HG02610 (cell line): ENCODE data around the gene FAM3D.

Experiments used
- ATAC-seq: cut with Tn5 transposase; IDR thresholded peaks from one replicate; pipeline ENCODE4 v1.9.1; 2021; ENCODE audit warnings: mild to moderate bottlenecking, moderate library complexity; ENCODE audit not compliant: unreplicated experiment

FAM3D gene

GRCh38 chr3:58603606-58604005, 63.0 kb downstream of the FAM3D start:
- ATAC-seq = no peak

DNA sequence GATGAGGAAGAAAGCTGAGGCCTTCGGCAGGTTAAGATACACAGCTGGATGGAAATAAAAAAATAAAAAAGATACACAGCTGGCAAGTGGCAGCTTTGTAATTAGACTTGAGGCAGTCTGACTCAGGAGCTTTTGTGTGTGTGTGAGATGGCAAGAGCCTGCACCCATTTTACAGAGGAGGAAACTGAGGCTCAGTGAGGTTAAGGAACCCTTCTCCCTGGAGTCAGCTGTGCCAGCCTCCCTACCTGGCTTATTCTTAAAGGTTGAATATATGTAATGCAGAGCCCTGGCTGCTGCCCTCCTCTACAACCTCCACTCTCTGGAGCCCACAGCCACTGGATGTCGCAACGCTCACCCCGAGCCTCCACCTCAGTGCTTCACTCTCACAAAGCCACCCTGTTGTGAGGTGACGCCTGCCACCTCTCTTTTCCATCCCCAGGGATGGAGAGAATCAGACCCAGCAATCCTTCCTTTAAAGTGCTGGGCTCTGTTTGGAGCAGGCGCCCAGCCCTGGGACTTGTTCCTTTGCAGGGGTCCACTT, 68.7 kb downstream of the FAM3D start:
- no peak for ATAC-seq

DNA sequence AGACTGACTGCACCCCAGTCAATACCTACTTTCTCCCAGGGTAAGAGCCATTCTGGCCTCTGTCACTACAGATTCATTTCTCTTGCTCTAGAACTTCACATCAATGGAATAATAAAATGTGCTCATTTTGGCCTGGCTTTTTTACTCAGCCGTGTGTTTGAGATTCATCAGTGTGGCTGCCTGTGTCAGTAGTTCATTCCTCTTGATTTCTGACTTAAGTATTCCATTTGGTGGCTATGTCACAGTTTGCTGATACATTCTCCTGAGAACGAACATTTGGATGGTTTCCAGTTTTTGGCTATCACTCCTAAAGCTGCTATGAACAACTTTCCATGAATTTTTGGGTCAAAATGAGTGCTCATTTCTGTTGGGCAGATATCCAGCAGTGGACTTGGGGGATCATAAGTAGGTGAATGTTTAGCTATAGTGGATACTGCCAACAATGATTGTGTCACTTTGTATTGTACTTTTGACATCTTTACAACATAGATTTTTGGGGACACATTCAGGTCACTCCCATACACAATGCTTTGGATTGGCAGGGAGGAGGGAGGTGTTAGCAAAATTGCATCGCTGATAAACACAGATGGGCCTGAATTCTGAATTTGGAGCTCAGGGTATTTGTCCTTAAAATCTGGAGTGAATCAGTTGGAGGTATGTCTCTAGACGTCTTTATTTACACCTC, 69.6 kb downstream of the FAM3D start:
- no peak for ATAC-seq

DNA sequence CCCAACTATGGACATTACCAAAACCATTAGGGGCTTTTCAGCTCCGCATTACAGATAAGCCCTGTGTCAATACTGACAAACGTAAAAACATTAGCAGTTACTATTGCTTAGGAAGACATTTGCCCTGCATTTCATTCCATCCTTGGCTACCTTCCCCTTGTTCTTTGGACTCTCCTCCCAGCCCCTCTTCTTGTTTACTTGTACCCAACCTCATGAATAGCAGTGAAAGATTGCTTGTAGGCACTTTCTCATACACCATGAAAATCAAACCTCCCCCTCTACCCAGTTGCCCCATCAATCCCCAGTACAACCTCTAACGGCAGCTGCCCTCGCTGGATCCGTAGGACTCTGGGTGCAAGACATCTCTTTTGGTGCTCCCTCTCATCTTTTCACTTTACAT, 72.5 kb downstream of the FAM3D start:
- ATAC-seq = no peak

- ATAC-seq = no peak
Measured at GRCh38 chr3:58591517-58592510, 74.8 kb downstream of the FAM3D start.

GRCh38 chr3:58588030-58588614, 78.5 kb downstream of the FAM3D start:
- ATAC-seq = no peak

- no peak for ATAC-seq
Measured at GRCh38 chr3:58586776-58587192, 79.8 kb downstream of the FAM3D start.

GRCh38 chr3:58585994-58586393, 80.6 kb downstream of the FAM3D start:
- ATAC-seq = no peak

GRCh38 chr3:58585005-58585786, 81.4 kb downstream of the FAM3D start:
- peak; percentile 65 for ATAC-seq

GRCh38 chr3:58584690-58585004, 81.9 kb downstream of the FAM3D start:
- no peak for ATAC-seq
